Uterus (tissue), 2 donors: ENCODE measurements around the gene REM1.

Experiments used
- CTCF ChIP-seq, 4 experiments: fragments of 200-600 bp in 2 of 4; fragments of 450-650 bp in 2 of 4; sonication (generic) in 2 of 4; IDR thresholded peaks; one replicate each; pipeline ENCODE4 v1.5.1; 2016 to 2019; ENCODE audit warnings: antibody characterized with exemption in 4 of 4, mild to moderate bottlenecking in 2 of 4, moderate library complexity in 1 of 4
- POLR2A ChIP-seq, 2 donors: fragments of 450-650 bp; IDR thresholded peaks; one replicate each; pipeline ENCODE4 v1.6.1; 2016; ENCODE audit warnings: antibody characterized with exemption in 2 of 2, mild to moderate bottlenecking in 1 of 2, moderate library complexity in 1 of 2

GRCh38 chr20:31473331-31474096, 1.6 kb upstream of the REM1 start:
- TF ChIP-seq POLR2A (IDR thresholded peaks at IDR 0.05) = no peak
- TF ChIP-seq CTCF (IDR thresholded peaks at IDR 0.05) = no peak
